ENCODE results near the gene MARK1.
"Not testable (repeated sequence)": the region's sequence is repeated elsewhere in the genome, so short reads cannot be mapped to it uniquely, and the experiment has no call there.

MARK1 gene

GRCh38 chr1:220680085-220680687 lies 152.2 kb downstream of the MARK1 start:
- Mint-ChIP-seq H3K36me3 (no peaks in the 10 kb centered on the region), H3K9me3 (no peaks in the 10 kb centered on the region), H3K4me3 (no peak overlapping the region), H3K27me3 (peaks cover 0 to 3% of the 10 kb centered on the region in 2 donors), H3K4me1 (peaks cover 0 to 3% of the 10 kb centered on the region in 2 donors), H3K27ac (no peak overlapping the region)
- ATAC-seq (replicated peaks) (peak; percentile 76 to 89), DNase-seq (no peak)

- Mint-ChIP-seq H3K27ac (no peak overlapping the region), H3K36me3 (no peaks in the 10 kb centered on the region), H3K4me3 (no peak overlapping the region), H3K4me1 (peaks cover 0 to 2% of the 10 kb centered on the region in 2 donors), H3K27me3 (peaks cover 0 to 3% of the 10 kb centered on the region in 2 donors), H3K9me3 (no peaks in the 10 kb centered on the region)
- DNase-seq (no peak), ATAC-seq (replicated peaks) (no peak)
Measured at GRCh38 chr1:220681220-220681880, 153.4 kb downstream of the MARK1 start.

GRCh38 chr1:220682901-220683576 lies 155.1 kb downstream of the MARK1 start:
- ATAC-seq (replicated peaks) (no peak), DNase-seq (no peak)
- Mint-ChIP-seq H3K36me3 (no peaks in the 10 kb centered on the region), H3K27ac (no peak overlapping the region), H3K9me3 (no peaks in the 10 kb centered on the region), H3K4me3 (no peak overlapping the region), H3K27me3 (peaks cover 0 to 3% of the 10 kb centered on the region in 2 donors), H3K4me1 (peaks cover 0 to 2% of the 10 kb centered on the region in 2 donors)

GRCh38 chr1:220683716-220684115 lies 155.8 kb downstream of the MARK1 start:
- not testable (repeated sequence) for H3K9me3 Mint-ChIP-seq; H3K27me3 Mint-ChIP-seq; H3K4me3 Mint-ChIP-seq; H3K27ac Mint-ChIP-seq; H3K36me3 Mint-ChIP-seq; ATAC-seq (replicated peaks); DNase-seq; H3K4me1 Mint-ChIP-seq

GRCh38 chr1:220684890-220685289 lies 157.0 kb downstream of the MARK1 start:
- Mint-ChIP-seq H3K27ac (no peak overlapping the region), H3K4me1 (peaks cover 4% of the 10 kb centered on the region in 2 donors), H3K4me3 (no peak overlapping the region), H3K9me3 (no peaks in the 10 kb centered on the region), H3K27me3 (peaks cover 4 to 7% of the 10 kb centered on the region in 2 donors), H3K36me3 (peaks cover 0 to 3% of the 10 kb centered on the region in 2 donors)
- DNase-seq (no peak), ATAC-seq (replicated peaks) (no peak)

GRCh38 chr1:220685879-220686278 lies 157.9 kb downstream of the MARK1 start:
- DNase-seq: no peak
- peaks cover 5% of the 10 kb centered on the region in 2 donors for H3K4me1 Mint-ChIP-seq
- H3K36me3 Mint-ChIP-seq: peaks cover 0 to 7% of the 10 kb centered on the region in 2 donors
- no peaks in the 10 kb centered on the region for H3K9me3 Mint-ChIP-seq
- ATAC-seq (replicated peaks): no peak
- H3K4me3 Mint-ChIP-seq: no peak overlapping the region
- no peak overlapping the region for H3K27ac Mint-ChIP-seq
- peaks cover 10 to 11% of the 10 kb centered on the region in 2 donors for H3K27me3 Mint-ChIP-seq

GRCh38 chr1:220687809-220688208 lies 159.9 kb downstream of the MARK1 start:
- Mint-ChIP-seq H3K9me3 (no peaks in the 10 kb centered on the region), H3K27ac (no peak overlapping the region), H3K36me3 (peaks cover 3 to 7% of the 10 kb centered on the region in 2 donors), H3K4me1 (peaks cover 5% of the 10 kb centered on the region in 2 donors), H3K4me3 (no peak overlapping the region), H3K27me3 (peaks cover 11 to 17% of the 10 kb centered on the region in 2 donors)
- DNase-seq: no peak
- ATAC-seq (replicated peaks): no peak

- Mint-ChIP-seq H3K27ac (peak overlapping the region; percentile 43), H3K27me3 (peaks cover 12 to 17% of the 10 kb centered on the region in 2 donors), H3K4me1 (peaks cover 5% of the 10 kb centered on the region in 2 donors), H3K36me3 (peaks cover 3 to 7% of the 10 kb centered on the region in 2 donors), H3K9me3 (no peaks in the 10 kb centered on the region), H3K4me3 (peak overlapping the region; percentile 87 to 94)
- DNase-seq (no peak), ATAC-seq (replicated peaks) (no peak)
Measured at GRCh38 chr1:220689666-220690065, 161.7 kb downstream of the MARK1 start.

GRCh38 chr1:220690140-220691052 lies 162.5 kb downstream of the MARK1 start, which contains the start of gene C1orf115:
TSS of gene C1orf115 (plus strand) at chr1:220690363. CDS start at chr1:220690403, 40 bp downstream.
- Mint-ChIP-seq H3K27ac (peak within 1 kb of the TSS; percentile 91), H3K36me3 (peaks cover 3 to 7% of the 10 kb centered on the region in 2 donors)

GRCh38 chr1:220691053-220691684 lies 163.2 kb downstream of the MARK1 start:
- Mint-ChIP-seq H3K27me3 (peaks cover 12 to 17% of the 10 kb centered on the region in 2 donors), H3K36me3 (peaks cover 3 to 7% of the 10 kb centered on the region in 2 donors), H3K4me3 (peak overlapping the region; percentile 87 to 94), H3K9me3 (no peaks in the 10 kb centered on the region), H3K27ac (no peak overlapping the region), H3K4me1 (peaks cover 5% of the 10 kb centered on the region in 2 donors)
- DNase-seq (no peak), ATAC-seq (replicated peaks) (no peak)

More at GRCh38 chr1:220690140-220691052, 162.5 kb downstream of the MARK1 start, which contains the start of gene C1orf115:
- peak within 1 kb of the TSS; percentile 87 to 94 for H3K4me3 Mint-ChIP-seq
- peaks cover 5% of the 10 kb centered on the region in 2 donors for H3K4me1 Mint-ChIP-seq
- peak; percentile 96 to 97 for ATAC-seq (replicated peaks)
- H3K27me3 Mint-ChIP-seq: peaks cover 12 to 17% of the 10 kb centered on the region in 2 donors
- peak; percentile 80 for DNase-seq
- no peaks in the 10 kb centered on the region for H3K9me3 Mint-ChIP-seq

GRCh38 chr1:220692436-220693228 lies 164.7 kb downstream of the MARK1 start:
- H3K9me3 Mint-ChIP-seq: no peaks in the 10 kb centered on the region
- H3K27me3 Mint-ChIP-seq: peaks cover 12 to 17% of the 10 kb centered on the region in 2 donors
- H3K4me1 Mint-ChIP-seq: peaks cover 5% of the 10 kb centered on the region in 2 donors
- ATAC-seq (replicated peaks): no peak
- no peak overlapping the region for H3K27ac Mint-ChIP-seq
- no peak overlapping the region for H3K4me3 Mint-ChIP-seq
- DNase-seq: no peak
- H3K36me3 Mint-ChIP-seq: peaks cover 5 to 11% of the 10 kb centered on the region in 2 donors

GRCh38 chr1:220694866-220695382 lies 167.0 kb downstream of the MARK1 start:
- ATAC-seq (replicated peaks) (no peak), DNase-seq (no peak)
- Mint-ChIP-seq H3K27me3 (peaks cover 8 to 13% of the 10 kb centered on the region in 2 donors), H3K4me3 (no peak overlapping the region), H3K36me3 (peaks cover 7 to 8% of the 10 kb centered on the region in 2 donors), H3K4me1 (peaks cover 1 to 2% of the 10 kb centered on the region in 2 donors), H3K27ac (no peak overlapping the region), H3K9me3 (no peaks in the 10 kb centered on the region)

Measured in stimulated activated naive B cell treated with anti-CD40 and anti-IgM and Interleukin-4, amounts not matched to agents 10 μg/mL and 1 μg/mL and 100 μg/mL, for 72 hours (primary cell).